ENCODE results near the gene ZNF492.
"Not testable (repeated sequence)": the region's sequence is repeated elsewhere in the genome, so short reads cannot be mapped to it uniquely, and the experiment has no call there.

Gene ZNF492

DNA sequence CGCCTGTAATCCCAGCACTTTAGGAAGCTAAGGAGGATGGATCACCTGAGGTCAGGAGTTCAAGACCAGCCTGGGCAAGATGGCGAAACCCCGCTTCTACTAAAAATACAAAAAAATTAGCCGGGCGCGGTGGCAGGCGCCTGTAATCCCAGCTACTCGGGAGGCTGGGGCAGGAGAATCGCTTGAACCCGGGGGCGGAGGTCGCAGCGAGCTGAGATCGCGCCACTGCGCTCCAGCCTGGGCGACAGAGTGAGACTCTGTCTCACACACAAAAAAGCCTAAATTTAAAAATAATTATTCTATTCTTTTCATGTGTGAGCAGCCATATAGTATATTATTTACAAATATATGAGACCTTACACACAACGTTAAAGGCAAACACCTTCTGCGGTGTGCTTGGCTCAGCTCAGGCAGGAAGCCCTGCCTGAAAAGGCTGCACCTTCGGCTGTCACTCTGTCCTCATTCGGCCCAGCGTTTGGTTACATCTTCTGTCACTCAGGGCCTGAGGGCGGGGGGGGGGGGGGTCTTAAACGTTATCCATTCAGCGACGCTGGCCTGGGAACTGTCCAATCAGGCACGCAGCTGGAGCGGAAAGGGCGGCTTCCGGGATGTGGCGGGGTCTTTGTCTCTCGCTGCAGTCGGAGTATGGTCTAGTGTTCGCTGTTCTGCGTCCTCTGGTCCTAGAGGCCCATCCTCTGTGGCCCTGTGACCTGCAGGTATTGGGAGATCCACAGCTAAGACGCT is at the start of gene ZNF492:
Gene ZNF492, plus strand, starts transcription at position 619 of the 744 bp plus-strand sequence. CDS start 19,076 bp downstream, outside the sequence.
- not testable (repeated sequence) for DNase-seq (ENCODE audit: low read depth, low spot score)

DNA sequence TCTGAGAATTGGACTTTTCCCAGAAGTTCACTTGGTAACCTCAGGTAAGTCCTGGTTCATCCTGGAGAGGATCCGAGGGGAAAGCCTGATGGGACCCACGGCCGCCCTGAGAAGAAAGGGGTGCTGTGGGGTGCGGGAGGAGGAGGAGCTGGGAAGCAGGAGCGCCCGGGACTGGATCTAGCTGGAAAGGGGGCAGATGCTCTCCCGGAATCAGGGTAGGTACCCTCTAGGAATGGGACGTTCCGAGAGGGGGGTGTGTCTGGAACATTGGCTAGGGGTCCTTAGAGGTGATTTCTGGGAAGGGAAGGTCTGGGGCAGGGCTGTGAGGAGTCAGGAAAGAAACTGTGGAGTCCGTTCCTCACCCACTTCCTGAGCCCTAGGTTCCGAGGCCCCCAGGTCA is 38.7 kb upstream of the ZNF492 start:
- DNase-seq (ENCODE audit: low read depth, low spot score): no peak

DNA sequence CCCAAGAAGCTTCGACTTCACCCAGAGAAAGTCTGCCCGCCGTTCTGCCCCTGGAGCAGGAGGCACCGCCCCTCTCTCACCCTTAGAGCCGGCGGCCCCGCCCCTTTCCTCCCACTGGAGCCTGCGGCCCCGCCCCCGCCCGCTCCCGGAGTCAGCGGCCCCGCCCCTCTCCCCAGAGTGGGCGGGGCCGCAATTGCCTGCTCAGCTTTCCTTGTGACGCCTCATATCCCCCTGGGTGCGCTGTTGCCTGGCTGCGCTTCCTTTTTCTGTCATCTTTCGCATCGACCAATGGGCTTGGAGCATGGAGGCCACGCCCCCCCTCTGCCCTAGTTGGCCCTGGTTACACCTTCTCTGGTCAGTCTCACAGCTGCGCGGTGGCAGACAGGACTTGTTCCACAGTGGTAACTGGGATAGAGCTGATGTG is 38.2 kb upstream of the ZNF492 start:
- no peak for DNase-seq (ENCODE audit: low read depth, low spot score)

DNA sequence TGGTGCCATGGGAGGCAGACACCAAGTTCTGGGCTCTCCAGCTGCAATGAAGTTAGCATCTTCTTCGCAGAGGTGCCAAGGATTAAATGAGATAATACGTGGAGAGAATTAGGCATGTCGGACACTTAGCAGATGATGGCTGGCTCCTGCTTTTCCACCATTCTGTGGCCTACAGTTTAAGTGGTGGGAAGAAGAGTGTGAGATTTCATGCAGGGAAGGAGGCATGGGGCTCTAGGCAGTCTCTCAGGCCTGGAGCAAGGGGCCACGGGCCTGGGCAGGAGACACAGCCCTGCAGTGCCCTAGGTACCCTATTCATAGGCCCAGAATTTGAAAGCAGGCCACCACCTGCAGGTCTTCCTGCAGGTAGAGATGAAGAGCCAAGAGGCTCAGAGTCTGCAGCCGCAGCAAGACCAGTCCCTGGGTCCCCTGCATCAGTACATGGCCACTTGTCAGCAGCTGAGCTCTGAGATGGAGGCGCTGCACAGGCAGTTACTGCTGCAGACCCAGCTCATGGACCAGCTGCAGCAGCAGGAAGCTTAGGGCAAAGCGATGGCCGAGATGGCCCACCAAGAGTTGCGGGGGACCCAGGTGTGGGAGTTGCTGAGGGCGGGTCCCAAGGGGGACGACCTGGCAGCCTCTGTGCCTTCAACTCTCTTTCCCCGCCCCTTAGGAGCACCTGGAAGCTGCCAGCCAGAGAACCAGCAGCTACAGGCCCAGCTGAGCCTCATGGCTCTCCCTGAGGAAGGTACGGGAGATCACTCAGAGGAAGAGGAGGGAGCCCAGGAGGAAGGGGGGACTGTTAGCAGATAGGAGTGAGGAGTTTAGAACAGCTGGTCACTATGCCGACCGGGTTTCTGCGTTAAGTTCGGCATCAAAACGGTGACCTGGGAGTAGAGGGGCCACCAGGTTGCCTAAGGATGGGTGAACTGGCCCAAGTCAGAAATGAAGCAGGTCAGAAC is 33.2 kb upstream of the ZNF492 start:
- DNase-seq (ENCODE audit: low read depth, low spot score): no peak

DNA sequence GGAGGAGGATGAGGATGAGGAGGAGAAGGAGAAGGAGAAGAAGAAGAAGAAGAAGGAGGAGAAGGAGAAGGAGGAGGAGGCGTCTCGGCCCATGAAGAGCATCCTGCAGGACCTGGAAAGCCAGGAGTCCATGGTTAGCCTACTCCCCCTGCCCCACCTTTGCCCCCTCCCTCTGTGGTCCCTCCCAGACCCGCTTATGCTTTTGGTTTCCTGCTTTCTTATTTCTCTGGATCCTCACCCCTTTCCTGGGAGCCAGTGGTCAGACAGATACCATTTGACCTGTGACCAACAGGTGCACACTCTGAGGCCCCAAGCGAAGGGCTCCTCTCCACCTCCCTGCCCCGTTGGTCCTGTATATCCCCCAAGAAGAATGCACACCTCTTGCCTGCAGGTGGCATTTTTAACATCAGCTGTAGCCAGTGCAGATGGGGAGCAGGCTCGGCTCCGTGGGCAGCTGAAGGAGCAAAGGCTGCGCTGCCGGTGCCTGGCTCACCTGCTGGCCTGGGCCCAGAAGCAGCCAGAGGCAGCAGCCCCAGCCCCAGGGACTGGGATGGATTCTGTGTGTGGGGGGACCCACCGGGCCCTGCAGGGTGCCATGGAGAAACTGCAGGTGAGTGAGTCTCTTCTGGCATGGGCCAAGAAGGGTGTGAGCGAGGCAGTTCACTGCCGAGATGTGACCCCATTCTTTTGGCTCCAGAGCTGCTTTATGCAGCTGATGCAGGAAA is 32.1 kb upstream of the ZNF492 start:
- no peak for DNase-seq (ENCODE audit: low read depth, low spot score)

DNA sequence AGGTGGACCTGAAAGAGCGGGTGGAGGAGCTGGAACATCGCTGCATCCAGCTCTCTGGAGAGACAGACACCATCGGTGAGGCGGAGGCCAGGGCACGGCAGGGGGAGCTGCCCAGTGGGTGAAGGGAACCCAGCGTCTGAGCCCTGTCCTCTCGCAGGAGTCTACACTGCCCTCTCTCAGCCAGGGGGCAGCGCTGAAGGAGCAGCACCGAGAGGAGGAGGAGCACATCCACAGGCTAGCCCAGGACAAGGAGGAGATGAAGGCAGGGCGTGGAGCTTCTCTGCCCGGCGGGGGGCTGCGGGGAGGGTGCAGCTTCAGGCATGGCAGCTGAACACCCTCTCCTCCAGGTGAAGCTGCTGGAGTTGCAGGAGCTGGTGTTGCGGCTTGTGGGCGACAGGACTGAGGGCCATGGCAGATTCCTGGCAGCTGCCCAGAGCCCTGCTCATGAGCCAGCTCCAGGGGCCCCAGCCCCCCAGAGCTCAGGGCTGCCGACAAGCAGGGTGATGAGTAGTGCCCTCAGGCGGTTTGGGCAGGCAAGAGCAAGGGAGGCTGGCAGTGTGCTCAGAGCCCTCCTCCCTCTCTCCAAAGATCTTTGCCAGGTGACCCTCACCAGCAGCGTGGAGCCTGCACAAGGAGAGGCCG is 31.4 kb upstream of the ZNF492 start:
- no peak for DNase-seq (ENCODE audit: low read depth, low spot score)

DNA sequence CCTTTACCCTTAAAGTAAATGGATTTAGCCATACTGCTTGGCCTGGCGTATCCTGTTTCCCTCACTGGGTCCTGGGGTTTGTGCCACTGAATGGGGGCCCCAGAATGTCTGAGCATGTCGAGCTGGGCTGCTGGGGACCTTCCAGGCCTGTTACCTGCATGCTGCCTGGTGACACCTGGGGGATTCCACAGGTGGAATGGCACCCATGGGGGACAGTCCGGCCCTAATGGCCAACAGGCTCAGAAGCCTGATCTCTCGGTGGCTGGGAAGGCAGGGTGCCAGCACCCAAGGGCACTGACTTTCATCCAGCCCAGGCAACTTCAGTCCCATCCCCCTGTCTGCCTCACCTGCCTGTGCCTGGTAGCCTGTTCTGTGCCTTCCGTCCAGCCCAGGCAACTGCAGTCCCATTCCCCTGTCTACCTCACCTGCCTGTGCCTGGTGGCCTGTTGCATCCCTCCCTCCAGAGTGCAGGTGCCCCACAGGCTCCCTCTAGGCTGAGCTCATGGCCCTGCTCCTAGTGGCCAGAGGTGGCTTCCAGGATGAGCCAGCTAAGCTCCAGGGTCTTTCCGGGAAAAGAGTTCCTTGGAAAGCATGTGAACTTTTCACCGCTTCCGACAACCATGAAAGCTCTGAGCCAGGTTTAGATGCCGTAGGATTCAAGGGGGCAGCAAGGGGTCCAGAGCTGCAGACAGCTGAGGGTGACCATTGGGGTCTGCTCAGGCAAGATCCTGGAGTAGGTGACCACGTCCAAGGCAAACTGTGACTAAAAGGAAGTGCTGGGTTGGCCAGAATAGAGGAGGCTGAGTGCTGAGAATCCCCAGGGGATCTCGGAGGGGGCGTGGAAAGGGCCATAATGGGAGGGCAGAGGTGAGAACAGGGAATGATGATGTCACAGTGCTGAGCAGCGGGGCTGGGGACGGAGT is 30.3 kb upstream of the ZNF492 start:
- no peak for DNase-seq (ENCODE audit: low read depth, low spot score)

DNA sequence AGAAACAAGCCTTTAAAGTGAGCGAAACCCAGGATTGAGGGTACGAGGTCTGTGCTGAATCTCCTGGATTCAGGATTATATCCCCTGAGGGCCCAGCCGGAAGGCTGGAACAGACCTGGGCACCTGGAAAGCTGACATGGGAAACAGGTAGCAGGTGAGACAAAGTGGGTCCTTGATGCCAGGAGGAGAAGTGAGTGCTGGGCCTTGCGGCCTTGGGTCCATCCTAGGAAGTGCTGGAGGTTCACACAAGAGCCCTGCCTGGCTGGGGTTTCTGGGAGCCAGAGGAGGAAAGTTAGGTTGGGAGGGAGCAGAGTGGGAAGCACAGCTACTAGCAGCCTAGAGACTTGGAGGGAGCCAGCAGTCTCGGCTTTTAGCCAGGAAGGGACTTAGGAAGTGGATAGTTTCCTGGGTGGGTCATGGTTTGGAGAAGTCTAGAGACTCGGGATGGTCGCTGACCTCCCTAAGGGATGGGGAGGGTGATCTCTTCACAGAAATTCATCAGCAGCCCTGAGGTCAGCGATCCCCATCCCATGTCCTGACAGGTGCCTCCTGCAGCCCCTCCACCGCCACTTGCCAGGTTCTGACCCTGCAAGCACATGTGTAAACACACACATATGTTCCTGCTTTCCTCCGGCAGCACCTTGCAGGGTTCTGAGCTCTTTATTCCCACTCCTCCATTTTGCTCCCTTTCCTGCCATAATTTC is 29.4 kb upstream of the ZNF492 start:
- no peak for DNase-seq (ENCODE audit: low read depth, low spot score)

DNA sequence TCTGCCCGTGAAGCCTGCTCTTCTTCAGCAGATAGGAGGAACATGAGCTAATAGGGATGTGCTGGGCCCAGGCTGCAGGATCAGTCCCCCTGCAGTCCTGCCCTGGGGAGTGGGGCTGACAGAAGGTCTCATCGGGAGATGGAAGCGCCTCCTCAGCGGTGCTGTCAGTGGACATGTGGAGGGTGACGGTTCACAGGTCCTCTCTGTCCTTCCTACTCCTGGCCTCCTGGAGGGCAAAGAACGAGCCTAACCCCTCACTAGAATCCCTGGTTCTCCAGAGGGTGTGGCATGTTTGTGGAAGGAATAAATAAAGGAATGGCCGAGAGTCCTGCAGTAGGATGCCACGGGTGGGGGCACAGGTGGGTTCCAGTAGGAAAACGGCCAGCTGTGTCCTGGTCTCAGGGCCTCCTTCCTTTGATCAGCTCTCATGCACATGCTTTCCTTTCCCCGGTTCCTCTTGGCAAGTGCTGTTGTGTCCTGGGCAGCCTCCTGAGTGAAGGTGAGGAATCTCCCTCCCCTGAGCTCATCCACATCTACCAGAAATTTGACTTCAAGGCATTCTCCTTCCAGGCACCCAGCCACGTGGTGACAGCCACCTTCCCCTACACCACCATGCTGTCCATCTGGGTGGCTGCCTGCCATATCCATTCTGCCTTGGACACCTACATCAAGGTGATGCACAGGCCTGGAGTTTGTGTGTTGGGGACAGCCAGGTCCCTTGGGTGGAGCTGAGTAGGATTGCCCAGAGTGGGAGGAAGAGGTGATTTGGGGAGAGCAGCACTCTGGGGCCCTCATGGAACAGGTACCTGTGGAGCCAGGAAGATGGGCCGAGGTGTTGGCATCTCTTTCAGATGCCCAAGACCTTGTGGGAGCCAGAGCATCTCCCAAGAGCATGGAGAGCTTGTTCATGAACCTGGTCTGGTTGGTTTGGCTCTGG is 28.6 kb upstream of the ZNF492 start:
- no peak for DNase-seq (ENCODE audit: low read depth, low spot score)

DNA sequence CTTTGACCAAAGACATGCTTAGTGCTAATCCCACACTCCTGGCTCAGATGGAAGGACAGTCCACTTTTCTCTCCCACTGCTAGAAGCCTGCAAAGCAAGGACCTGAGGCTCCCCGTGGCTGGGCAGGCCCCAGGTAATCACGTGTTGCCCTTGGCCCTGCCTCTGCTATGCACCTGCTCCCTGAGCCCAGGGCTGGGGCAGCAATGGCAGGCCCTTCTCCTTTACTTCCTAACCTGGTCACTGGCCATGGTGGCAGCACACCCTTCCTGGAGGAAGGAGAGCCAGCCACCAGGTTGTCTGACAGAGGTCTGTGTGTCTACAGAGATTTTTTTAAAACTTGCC is 27.9 kb upstream of the ZNF492 start:
- DNase-seq (ENCODE audit: low read depth, low spot score): no peak

DNA sequence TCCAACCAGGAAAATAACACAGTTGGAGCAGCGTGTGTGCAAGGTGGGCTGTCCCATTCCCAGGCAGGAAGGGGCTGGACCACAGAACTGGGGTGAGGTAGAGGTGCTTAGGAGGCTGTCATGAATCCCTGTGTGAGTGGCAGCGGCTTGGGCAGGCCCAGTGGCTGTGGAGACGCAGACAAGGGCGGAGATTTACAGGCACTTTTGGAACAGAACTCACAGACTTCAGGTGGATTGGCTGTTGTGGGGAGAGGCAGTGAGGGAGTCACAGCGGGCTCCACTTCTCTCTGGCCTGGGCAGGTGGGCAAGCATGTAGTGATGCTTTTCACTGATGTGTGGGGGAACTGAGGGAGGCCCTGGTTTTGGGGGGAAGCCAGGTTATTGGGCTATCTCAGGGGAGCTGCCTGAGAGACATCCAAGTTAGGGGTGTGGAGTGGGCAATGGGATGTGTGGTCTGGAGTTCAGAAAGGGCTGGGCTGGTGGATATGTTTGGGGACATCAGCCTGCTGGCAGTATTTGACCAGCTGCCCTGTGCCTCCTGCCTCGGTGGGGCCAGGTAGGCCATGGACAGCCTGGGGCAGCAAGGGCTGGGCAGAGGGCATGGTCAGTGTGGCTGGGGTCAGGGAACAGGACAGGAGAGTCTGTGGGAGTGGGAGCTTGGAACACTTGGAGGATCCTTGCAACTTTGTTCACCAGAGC is 27.0 kb upstream of the ZNF492 start:
- DNase-seq (ENCODE audit: low read depth, low spot score): no peak

DNA sequence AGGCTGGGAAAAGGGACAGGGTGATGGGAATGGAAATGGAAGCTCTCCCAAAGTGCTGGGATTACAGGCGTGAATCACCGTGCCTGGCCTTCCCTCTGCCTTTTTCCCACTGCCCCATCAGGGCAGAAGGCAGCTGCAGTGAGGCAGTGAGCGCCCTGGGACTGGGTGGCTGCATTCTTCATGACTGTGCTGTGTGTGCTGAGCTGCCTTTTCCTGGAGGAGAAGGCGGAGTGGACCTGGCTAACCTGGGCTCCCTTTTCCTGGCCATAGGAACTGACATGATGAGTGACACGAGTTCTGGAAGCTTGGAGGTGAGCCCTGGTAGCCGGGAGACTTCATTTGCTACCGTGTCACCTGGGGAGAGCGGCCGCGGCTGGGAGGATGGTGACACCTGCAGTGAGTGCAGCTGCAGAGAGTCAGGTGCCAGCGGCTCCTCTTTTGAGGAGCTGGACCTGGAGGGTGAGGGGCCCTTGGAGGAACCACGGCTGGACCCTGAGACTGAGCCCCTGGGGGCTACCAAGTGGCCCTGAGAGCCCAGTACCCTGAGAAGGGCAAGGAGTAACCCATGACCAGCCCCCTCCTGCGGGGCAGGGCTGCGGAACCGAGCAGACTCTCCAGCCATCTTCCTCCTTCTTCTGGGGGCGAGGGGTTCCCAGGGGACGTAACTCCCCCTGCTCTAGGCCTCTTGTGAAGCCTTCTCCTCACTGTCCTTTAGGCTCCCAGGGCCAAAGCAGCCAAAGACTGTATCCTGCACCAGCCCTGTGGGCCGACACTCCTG is 26.3 kb upstream of the ZNF492 start:
- DNase-seq (ENCODE audit: low read depth, low spot score): no peak

DNA sequence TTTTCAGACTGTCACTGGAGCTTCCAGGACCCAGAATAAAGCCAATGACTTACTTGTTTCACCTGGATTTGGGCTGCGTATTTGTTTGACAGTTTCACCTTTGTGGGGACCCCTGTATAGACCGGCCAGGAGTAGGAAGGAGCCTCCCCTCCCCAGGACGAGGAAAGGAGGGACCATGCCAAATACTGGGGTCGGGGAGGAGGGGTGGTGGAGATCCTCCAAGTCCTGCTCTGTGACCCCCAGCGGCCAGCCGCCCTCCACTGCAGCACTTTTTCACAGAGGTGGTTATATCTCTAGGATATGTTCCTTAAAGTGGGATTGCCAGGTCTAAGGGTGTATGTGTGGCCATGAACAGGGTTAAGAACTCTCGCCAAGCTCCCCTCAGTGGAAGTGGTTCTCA is 25.7 kb upstream of the ZNF492 start:
- DNase-seq (ENCODE audit: low read depth, low spot score): no peak

DNA sequence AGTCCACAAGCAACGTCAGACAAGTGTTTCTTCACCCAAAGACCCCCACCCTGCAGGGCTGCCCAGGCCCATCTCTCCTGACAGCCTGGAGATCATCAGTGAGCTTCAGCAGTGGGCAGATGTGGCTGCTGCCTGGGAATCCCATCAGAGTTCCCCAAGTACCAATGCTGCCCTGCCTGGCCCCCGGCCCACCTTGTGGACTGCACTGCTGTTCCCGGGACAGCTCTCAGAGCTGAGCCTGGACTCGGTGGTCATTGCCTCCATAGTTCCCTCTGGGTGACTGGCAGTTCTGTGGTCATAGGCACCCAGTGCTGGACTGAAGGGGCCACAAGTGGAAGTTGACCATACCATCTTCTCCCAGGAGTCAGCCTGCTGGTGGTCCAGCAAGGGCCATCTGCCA is 24.5 kb upstream of the ZNF492 start:
- DNase-seq (ENCODE audit: low read depth, low spot score): no peak

DNA sequence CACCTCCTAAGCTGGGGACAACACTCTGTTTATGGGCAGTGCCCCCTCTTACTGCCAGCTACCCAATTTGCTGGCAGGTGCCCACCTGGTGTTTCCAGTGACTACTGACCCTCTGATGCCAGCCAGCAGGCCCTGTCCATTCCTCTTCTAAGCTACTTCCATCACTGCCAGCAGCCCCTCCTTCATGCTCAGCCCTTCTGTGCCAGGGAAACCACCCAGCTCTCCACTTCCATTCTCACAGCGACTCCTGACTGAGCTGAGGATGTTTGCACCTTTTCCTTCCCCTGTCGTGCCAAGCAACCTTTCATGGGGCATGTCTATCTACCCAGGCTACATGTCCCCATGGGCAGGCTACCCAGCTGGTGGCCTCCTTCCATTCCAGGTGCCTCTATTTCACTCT is 24.0 kb upstream of the ZNF492 start:
- DNase-seq (ENCODE audit: low read depth, low spot score): no peak

DNA sequence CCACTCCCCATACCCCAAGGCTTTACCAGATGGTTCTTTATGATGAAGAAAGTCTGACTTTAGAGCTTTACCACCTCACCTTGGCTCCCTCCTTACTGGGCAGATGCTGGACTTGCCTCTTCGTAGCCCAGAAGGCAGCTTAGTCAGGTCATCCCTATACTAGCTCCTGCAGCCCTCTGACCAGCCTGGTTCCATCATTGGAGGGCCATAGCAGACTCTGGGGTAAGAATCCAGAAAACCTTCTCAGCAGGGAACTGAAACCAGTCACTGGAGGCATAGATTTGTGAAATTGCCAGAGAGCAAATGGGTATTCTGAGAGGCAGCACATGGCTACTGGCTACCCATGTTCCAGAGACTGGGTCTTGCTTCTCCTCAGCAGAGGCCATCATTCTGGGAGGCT is 21.8 kb upstream of the ZNF492 start:
- no peak for DNase-seq (ENCODE audit: low read depth, low spot score)

DNA sequence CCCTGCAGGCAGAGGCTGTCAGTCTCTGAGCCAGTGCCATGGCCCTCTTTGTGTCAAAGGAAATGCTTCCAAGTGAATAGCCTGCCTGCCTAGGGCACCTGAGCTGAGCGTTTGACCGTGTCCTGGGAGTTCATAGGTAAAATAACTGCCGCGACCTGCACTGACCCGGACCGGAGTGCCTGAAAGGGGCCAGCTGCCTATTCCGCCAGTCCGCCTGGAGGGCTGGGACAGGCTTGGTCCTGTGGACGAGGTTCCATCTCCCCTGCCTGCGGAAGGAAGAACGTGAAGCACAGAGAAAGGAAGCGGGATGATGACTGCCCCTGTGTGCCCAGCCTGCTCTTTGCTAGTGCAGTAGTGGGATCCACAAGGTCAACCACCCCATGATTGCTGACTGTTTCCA is 17.5 kb upstream of the ZNF492 start:
- no peak for DNase-seq (ENCODE audit: low read depth, low spot score)

All from iPS DF 19.7 (cell line).